HFFc6 (cell line): Measurements from ENCODE around the gene CSPG5. TPM values are rescaled to one million over a fixed set of nuclear protein-coding genes. Genes with fewer than 3 reads are reported as not detected.

Experiments used
- DNase-seq: peaks from one replicate; pipeline ENCODE4 v3.0.0-alpha.2; 2018
- H3K27ac Mint-ChIP-seq: 2 replicates; pipeline ENCODE4 v1.8.0; 2020; ENCODE audit warnings: mild to moderate bottlenecking, mixed read lengths
- H3K27me3 Mint-ChIP-seq: 2 replicates; pipeline ENCODE4 v1.8.0; 2021; ENCODE audit warnings: mild to moderate bottlenecking, moderate library complexity, mixed read lengths; ENCODE audit not compliant: insufficient read depth
- H3K36me3 Mint-ChIP-seq: 2 replicates; pipeline ENCODE4 v1.8.0; 2021; ENCODE audit warnings: low read depth, mixed read lengths
- H3K4me1 Mint-ChIP-seq: 2 replicates; pipeline ENCODE4 v1.8.0; 2020; ENCODE audit warnings: low read depth, mixed read lengths
- H3K4me3 Mint-ChIP-seq: 2 replicates; pipeline ENCODE4 v1.8.0; 2020; ENCODE audit warnings: mild to moderate bottlenecking, moderate library complexity, mixed read lengths
- H3K9me3 Mint-ChIP-seq: 2 replicates; pipeline ENCODE4 v1.8.0; 2020; ENCODE audit warnings: mild to moderate bottlenecking, mixed read lengths
- CTCF ChIP-seq: fragments of 200-600 bp; sonication (generic); IDR thresholded peaks from 2 replicates; pipeline ENCODE4 v1.5.0; 2021; ENCODE audit warnings: antibody characterized with exemption, mild to moderate bottlenecking
- total RNA-seq, 6 experiments: library from RNA; stranded (reverse); fragmentation: NEBNext Ultra II Directional; extraction: Animal tissue kit (Norgen Biotek cat#: 25700); gene quantifications; 2 replicates in 1 of 6; 3 replicates in 5 of 6; pipeline ENCODE4 v1.2.3, GENCODE V29; 2021

Gene CSPG5
- total RNA-seq, 6 experiments from 2014 or later: 0.05 to 0.19 (median 0.11) TPM; not detected in 3

DNA sequence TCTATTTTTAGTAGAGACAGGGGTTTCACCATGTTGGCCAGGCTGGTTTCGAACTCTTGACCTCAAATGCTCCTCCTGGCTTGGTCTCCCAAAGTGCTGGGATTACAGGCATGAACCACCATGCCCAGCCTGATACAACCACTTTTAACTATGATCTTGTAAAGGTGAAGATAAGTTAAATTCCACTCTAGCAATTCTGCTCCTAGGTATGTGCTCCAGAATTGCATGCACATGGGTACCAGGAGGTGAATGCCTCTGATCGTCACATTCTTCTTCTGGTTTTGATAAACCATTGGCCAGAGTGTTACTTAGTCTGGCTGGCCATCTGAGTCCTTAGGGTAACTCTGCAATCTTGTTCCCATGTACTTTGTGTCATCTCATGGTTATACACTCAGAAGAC is 22.3 kb downstream of the CSPG5 start:
- no peak overlapping the region for H3K27ac Mint-ChIP-seq
- peaks cover 5% of the 10 kb centered on the region; the same call in 1 of the 2 replicates for H3K9me3 Mint-ChIP-seq
- no peak for TF ChIP-seq CTCF
- H3K4me1 Mint-ChIP-seq: no peaks in the 10 kb centered on the region
- no peak overlapping the region for H3K4me3 Mint-ChIP-seq
- H3K27me3 Mint-ChIP-seq: peaks cover 21% of the 10 kb centered on the region
- H3K36me3 Mint-ChIP-seq: no peaks in the 10 kb centered on the region
- DNase-seq: no peak

GRCh38 chr3:47554335-47554734 is 24.3 kb downstream of the CSPG5 start:
- no peak for TF ChIP-seq CTCF
- H3K27ac Mint-ChIP-seq: no peak overlapping the region
- H3K36me3 Mint-ChIP-seq: no peaks in the 10 kb centered on the region
- peaks cover 29% of the 10 kb centered on the region for H3K27me3 Mint-ChIP-seq
- DNase-seq: no peak
- peaks cover 5% of the 10 kb centered on the region; the same call in 1 of the 2 replicates for H3K9me3 Mint-ChIP-seq
- H3K4me1 Mint-ChIP-seq: no peaks in the 10 kb centered on the region
- no peak overlapping the region for H3K4me3 Mint-ChIP-seq

GRCh38 chr3:47553407-47553806 is 25.3 kb downstream of the CSPG5 start:
- Mint-ChIP-seq H3K4me3 (no peak overlapping the region), H3K27ac (no peak overlapping the region), H3K36me3 (no peaks in the 10 kb centered on the region), H3K9me3 (peaks cover 5% of the 10 kb centered on the region; the same call in 1 of the 2 replicates), H3K4me1 (no peaks in the 10 kb centered on the region), H3K27me3 (peaks cover 30% of the 10 kb centered on the region)
- DNase-seq: no peak
- TF ChIP-seq CTCF: no peak

GRCh38 chr3:47542471-47543173 is 36.0 kb downstream of the CSPG5 start:
- H3K4me3 Mint-ChIP-seq: no peak overlapping the region
- H3K36me3 Mint-ChIP-seq: no peaks in the 10 kb centered on the region
- no peaks in the 10 kb centered on the region for H3K4me1 Mint-ChIP-seq
- no peak for TF ChIP-seq CTCF
- no peak for DNase-seq
- no peaks in the 10 kb centered on the region for H3K9me3 Mint-ChIP-seq
- H3K27ac Mint-ChIP-seq: no peak overlapping the region
- H3K27me3 Mint-ChIP-seq: peaks cover 1% of the 10 kb centered on the region

- Mint-ChIP-seq H3K4me3 (no peak overlapping the region), H3K27me3 (peaks cover 6% of the 10 kb centered on the region), H3K36me3 (no peaks in the 10 kb centered on the region), H3K9me3 (no peaks in the 10 kb centered on the region), H3K27ac (no peak overlapping the region), H3K4me1 (no peaks in the 10 kb centered on the region)
- DNase-seq: no peak
- TF ChIP-seq CTCF: no peak
Measured at GRCh38 chr3:47541583-47542108, 37.0 kb downstream of the CSPG5 start.
